D721Med (cell line): ENCODE data around the gene GPRC5D.

Experiments
- DNase-seq: peaks from one replicate; pipeline ENCODE4 v3.0.0; 2011; ENCODE audit warnings: low spot score; ENCODE audit not compliant: insufficient read length
- FAIRE-seq: peaks from 2 replicates; lab custom pipeline; 2011; peaks lifted over from hg19 to GRCh38; lab: Jason Lieb, UNC
- TF ChIP-seq, protein P1 (sequence below): IDR thresholded peaks from 2 replicates; pipeline ENCODE4 v1.5.1; 2012; ENCODE audit warnings: mild to moderate bottlenecking, control low read depth; ENCODE audit not compliant: insufficient read depth; ENCODE audit errors: missing control alignments

GPRC5D gene

DNA sequence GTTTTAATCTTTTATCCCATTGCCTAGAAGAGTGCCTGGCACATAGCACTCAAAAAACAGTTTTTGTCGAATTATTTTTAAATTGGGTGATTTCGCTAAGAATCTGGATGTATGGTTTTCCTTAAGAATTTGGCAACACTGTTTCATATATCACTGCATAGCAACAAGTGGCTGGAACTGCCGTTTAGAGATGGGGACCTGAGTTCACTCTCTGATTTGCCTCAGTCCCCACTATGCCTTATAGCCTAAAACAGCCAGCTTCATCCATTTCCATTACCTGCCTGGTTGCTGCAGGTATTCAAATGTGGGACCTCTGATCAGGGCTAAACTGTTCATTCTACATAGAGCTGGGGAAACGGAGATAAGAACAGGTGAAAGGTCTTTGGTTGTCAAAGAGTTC is 46.3 kb upstream of the GPRC5D start:
- TF ChIP-seq, protein P1, sequence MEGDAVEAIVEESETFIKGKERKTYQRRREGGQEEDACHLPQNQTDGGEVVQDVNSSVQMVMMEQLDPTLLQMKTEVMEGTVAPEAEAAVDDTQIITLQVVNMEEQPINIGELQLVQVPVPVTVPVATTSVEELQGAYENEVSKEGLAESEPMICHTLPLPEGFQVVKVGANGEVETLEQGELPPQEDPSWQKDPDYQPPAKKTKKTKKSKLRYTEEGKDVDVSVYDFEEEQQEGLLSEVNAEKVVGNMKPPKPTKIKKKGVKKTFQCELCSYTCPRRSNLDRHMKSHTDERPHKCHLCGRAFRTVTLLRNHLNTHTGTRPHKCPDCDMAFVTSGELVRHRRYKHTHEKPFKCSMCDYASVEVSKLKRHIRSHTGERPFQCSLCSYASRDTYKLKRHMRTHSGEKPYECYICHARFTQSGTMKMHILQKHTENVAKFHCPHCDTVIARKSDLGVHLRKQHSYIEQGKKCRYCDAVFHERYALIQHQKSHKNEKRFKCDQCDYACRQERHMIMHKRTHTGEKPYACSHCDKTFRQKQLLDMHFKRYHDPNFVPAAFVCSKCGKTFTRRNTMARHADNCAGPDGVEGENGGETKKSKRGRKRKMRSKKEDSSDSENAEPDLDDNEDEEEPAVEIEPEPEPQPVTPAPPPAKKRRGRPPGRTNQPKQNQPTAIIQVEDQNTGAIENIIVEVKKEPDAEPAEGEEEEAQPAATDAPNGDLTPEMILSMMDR: no peak
- no peak for FAIRE-seq
- no peak for DNase-seq

DNA sequence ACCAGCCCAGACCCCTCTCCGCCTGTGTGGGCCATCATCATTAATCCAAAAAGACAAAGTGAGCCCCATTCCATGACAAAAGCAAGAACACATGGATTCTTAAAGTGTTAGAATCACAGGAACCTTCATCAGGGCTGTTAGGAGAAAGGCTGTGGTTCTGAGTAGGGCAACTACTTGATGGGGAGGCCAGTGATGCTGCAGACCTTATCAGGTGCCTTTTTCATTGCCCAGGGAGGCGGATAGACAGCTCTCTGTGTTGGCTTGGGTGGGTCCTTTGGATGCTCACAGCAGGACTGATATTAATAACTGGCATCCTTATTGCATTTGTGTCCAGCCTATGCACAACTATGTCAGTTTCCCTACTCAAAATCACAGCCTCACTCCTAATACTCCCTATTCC is 45.8 kb upstream of the GPRC5D start:
- FAIRE-seq (no peak), DNase-seq (no peak)
- TF ChIP-seq, protein P1: no peak

DNA sequence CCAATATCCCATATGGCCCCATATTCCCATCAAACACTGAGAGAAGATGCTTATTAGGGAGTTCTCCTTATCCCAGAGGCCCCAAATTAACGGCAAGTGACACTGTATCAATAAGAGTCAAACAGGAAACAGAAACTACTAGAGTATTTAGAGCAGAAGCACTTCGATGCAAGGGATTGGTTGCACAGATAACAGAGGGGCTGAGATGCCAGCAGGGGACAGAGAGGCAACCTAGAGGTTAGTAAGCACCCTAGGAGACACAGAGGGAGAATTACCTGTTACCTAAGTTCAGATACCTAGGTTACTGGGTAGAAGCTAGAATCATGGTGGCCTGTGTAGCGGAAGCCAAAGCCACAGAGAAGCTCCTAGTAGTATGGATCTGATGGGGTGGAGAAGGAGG is 45.2 kb upstream of the GPRC5D start:
- FAIRE-seq (no peak), DNase-seq (no peak)
- TF ChIP-seq, protein P1: no peak

DNA sequence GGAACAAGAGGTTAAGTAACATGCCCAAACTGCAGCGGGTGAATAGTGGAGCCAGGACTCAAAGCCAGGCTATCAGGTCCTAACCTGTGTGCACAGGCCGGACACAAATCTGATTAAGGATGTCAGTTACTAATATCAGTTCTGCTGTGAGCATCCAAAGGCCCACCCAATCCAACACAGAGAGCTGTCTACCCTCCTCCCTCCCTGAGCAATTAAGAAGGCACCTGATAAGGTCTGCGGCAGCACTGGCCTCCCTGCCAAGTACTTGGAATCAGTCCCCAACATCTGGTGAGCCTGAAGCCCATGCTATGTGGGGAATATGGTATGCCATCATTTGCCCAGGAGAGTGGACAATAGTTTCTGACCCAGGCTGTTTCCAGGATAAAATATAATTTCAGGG is 44.2 kb upstream of the GPRC5D start:
- DNase-seq: no peak
- TF ChIP-seq, protein P1: no peak
- FAIRE-seq: no peak

DNA sequence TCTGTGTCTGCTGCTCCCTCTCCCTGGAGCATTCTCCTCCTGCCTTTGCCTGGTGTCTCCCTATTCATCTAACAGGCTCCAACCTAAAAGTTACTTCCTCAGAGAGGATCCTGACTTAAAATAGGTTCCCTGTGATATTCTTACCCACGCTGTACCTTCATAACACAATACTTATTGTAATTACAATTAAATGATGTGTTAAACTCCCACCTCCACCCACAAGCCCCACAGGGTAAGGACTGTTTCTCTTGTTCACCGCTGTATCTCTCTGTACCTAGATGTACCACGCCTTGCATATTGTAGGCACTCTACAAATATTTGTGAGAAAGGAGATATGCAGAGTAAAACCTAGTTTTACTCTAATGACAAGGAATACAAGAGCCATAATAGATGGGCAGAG is 43.1 kb upstream of the GPRC5D start:
- FAIRE-seq: no peak

DNA sequence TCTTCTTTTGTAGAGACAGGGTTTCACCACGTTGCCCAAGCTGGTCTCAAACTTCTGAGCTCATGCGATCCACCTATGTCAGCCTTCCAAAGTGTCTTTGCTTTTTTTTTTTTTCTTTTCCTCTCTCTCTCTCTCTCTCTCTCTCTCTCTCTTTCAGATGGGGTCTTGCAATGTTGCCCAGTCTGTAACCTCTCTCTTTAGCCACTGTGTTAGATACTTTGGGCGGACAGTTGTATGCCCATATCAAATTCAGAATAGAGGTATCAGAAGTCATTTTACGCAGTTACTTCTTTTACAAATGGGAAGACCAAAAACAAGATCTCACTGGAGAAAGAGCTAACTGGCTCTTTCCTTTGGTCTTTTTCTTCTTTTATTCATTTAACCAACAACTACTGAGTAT is 41.4 kb upstream of the GPRC5D start:
- DNase-seq (no peak), FAIRE-seq (no peak)
- TF ChIP-seq, protein P1: no peak

More for the DNA sequence above, 43.1 kb upstream of the GPRC5D start:
- TF ChIP-seq, protein P1: no peak
- DNase-seq: no peak

DNA sequence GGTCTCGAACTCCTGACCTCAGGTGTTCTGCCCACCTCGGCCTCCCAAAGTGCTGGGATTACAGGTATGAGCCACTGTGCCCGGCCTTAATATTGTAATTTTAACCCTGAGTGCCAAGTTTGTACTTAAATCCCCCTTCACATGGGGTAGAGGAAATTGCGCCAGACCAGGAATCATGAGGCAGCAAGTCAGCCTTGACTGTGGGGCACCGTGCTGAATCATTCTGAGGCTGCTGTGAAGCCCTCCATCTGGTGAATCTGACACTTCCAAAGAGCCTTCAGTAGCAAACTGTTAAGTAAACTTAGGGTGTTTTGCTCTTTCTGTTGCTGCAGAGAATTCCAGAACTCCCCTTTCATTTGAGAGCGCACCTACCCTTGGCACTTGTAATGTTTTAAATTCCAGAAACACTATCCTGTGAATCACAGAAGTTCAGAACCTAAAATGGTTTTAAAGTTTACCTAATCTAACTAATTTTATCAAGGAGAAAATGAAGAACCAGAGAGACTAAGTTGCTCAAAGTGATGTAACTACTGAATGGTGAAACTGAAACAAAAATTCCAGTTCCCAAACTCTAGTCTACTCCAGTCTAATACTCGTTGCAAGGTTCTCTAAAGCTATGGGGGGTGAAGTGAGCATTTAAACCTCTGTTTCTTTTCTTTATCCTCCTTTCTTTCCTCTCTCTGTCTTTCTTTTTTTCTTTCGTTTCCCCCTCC is 40.6 kb upstream of the GPRC5D start:
- FAIRE-seq (no peak), DNase-seq (no peak)
- TF ChIP-seq, protein P1: no peak
